ACHN (cell line): ENCODE data around the gene PDE8A.
"Not testable (repeated sequence)": the region's sequence is repeated elsewhere in the genome, so short reads cannot be mapped to it uniquely, and the experiment has no call there.

Source experiments
- DNase-seq: peaks from one replicate; pipeline ENCODE4 v3.0.0-alpha.2; 2015
- in situ Hi-C: cut with HindIII; loops from 2 replicates; pipeline ENCODE4 v1.10.0; 2017; ENCODE audit warnings: low sequenced_read_pairs, low pct_ligation_motif_present, low pct_unique_long_range_greater_than_20kb

PDE8A gene

DNA sequence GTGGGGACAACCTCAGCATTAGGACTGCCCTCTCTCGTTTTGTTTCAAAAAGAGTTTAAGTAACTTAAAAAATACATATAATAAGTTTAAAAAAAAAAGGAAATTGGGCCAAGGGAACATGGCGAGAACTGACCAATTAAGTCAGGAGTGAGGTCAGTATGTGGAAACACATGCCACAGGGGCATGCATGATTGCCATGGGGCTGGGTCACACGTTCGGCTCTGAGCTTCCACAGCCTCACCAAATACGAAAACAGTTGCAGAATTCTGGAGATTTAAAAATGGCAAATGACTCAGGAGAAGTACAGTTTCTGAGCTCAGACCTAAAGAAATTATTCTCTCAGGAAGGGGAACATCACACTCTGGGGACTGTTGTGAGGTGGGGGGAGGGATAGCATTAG is 24.1 kb downstream of the PDE8A start:
- no peak for DNase-seq
- in situ Hi-C loops, result no loop called here

DNA sequence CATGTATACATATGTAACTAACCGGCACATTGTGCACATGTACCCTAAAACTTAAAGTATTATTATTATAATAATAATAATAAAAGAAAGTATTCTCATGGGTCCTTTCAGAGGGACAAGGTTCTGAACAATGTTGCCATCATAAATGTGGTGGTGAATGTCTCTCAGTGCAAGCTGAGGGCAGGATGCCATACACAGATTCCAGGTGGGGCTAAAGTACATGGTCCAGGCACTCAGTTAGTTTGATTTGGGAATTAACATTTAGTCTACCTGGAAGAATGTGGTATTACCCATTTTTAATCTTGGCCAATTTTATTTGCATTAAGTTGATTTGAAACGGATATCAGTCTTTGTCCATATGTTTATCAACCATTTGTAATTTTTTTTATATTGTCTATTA is 24.5 kb downstream of the PDE8A start:
- in situ Hi-C loops, result no loop called here
- DNase-seq, result no peak

DNA sequence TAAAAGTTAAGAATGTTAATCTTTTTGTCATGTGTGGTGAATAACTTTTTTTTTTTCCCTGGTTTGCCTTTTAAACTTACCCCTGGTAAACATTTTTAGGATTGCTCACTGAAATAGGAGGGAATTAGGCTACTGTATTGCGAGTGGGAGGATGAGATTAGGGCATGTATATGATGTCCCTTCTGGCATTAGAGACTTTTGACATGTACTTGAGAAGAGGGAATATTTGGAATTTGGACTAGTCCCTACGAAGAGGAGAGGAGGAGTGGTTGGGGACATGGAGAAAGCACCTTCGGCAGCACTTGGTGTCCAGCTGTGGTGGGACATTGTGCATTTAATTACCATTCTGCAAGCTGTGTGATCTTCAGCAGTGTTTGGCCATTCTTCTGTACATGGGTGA is 25.0 kb downstream of the PDE8A start:
- no peak for DNase-seq
- in situ Hi-C loops, result no loop called here

DNA sequence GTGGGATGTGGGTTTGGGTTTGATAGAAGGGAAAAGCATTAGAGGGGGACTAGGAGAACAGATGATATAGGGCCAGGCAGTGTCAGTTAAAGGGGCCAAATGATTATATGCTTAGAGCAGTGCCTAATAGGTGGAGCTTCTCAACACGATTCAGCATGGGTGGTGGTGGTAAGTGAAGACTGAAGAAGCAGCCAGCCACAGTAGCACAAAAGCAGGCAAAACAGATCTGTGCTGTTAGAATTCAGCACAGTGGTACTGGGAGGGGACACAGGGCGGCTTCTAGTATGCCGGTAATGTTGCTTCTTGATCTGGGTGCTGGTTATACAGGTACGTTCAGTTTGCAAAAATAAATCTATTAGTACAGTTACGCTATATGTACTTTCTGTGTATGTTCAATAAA is 25.5 kb downstream of the PDE8A start:
- in situ Hi-C loops, result no loop called here
- DNase-seq, result no peak

DNA sequence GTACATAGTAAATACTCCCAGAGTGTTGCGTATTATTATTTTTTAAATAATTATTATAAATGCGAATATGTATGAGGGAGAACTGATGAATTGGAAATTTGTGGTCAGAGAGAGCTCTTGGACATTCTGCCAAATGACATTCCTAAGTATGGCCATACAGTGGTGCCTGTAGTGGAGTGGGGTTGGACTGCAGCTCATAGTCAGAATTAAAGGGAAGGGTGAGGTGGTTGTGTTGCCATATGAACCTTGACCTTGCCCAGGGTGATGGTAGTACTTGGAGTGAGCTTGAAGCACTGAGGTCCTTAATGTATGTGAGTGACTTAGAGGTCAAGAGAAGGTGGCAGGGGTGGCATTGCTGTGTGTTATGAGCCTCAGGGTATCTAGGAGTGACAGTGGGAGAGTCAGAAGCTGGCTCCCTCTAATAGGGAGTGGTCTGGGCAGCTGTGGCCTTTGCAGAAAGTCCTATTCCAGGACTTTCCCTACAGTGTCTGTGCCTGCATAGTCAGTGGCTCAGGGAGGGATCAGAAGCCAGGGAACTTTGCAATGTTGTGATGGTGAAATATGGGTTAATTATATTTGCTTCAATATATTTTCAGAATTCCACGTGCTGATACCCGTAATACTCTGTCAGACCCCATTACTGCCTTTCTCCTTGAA is 26.2 kb downstream of the PDE8A start:
- DNase-seq, result no peak
- in situ Hi-C loops, result no loop called here

DNA sequence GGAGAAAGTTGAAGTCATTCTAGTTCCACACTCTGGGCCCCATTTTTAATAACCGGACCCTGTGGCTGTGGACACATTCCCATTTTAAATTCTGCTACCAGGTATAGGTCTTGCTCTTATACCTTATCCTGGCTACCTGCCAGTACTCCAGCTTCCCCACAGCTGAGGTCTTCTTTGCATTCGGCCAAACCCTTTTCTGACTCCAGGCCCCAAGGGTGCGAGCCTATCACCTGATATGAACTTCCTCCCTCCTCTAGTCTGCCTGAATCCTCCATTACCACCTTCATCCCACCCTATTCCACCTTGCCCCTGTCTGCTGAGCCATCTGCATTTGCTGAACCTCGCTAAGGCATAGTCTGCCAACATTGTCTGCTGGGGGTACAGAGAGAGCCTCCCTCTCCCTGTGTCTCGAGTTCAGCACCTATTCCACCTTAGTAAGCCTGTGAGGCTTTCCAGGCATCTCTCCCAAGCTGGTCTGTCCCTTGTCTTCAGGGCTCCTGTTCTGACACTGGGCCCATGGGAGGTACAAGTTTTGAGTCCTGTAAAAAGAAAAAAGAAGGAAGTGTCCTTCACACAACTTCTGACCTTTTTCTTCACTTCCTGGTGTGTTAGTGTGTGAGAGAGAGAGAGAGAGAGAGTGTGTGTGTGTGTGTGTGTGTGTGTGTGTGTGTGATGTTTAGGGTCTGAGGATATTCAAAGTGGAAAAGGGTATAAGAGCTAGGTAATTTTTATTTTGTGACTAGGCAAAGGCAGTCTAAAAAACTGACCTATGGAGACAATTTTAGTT is 27.0 kb downstream of the PDE8A start:
- in situ Hi-C loops, result no loop called here
- no peak for DNase-seq

DNA sequence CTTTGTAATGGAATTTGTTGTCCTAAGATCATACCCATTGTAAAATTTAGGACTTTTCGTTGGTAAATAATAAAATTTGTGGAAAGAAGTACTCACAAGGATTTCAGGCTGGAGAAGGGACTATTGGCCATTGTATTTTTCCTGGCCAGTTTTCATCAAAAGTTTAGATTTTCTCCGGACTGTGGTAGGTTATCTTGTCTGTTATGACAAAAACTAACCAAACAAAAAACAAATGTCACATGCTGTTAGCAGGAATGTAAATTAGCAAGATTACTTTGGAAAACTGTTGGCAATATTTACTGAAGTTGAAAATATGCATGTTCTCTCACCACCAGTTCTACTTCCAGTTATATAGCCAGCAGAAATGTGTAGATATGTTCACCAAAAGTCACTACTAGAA is 27.8 kb downstream of the PDE8A start:
- in situ Hi-C loops, result no loop called here
- DNase-seq, result no peak

DNA sequence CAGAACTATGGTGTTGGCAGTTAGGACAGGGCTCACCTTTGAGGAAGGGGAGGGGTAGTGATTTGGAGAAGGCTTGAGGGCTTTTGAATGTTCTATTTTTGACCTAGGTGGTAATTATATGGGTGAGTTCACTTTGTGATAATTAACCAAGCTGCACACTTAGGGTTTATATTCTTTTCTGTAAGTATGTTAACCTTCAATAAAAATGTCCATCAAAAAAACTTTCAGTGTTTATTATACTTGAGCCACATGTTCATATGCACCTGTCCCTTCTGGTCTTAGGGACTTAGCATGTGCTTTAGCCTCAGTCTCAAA is 28.4 kb downstream of the PDE8A start:
- DNase-seq, result no peak
- in situ Hi-C loops, result no loop called here

DNA sequence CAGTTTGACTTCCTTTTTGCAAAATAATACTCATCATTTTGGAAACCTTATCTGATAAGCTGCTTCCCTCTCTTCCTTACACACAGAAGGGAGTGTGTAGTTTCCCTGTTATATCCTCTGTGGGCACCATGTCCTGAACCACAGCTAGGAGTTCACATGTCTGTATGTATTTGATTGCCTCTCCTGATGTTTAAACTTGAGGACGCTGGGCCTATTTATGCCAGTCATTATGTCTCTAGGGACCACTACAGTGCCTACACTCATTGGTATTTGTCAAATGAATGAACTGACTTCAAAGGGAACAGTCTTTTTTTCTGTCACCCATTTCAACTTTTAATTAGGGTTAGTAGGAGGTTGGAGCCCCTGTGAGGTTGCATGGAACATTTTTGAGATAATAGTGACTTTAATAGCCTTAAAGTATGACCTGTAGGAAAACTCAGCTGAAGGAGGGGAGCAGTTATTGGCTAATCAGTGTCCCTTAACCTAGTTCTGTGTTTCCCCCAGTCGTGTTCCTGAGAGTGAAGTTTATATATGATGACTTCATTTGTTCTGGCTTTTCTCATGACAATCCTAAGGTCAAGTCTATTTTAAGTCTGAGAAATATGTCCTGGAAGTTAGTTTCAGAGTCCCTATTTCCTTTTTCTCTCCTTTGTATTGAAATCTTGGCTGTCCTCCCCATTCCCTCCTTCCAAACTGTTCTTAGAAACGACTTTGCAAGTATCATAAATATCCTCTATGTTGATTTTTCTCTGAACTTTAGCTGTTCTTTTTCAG is 28.9 kb downstream of the PDE8A start:
- in situ Hi-C loops, result no loop called here
- DNase-seq, result no peak

DNA sequence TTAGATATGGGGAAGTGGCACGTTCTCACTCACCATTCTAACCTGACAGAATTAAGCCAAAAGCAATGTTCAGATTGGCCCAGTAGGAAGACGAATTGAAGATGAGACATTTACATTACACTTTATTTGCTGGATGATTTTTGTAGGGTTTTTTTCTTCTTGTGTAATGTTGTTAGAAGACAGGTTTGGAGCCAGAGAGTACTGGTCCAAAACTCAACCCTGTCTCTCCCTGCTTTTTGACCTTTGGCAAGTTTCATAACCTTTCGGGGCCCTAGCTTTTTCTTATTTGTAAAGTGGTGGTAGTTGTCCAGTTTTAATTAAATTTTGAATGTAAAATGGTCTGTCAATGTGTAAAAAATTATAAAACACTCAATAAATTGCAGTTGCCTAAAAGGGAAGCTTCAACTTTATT is 29.5 kb downstream of the PDE8A start:
- DNase-seq, result no peak
- in situ Hi-C loops, result no loop called here

DNA sequence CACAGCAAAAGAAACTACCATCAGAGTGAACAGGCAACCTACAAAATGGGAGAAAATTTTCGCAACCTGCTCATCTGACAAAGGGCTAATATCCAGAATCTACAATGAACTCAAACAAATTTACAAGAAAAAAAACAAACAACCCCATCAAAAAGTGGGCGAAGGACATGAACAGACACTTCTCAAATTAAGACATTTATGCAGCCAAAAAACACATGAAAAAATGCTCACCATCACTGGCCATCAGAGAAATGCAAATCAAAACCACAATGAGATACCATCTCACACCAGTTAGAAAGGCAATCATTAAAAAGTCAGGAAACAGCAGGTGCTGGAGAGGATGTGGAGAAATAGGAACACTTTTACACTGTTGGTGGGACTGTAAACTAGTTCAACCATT is 30.1 kb downstream of the PDE8A start:
- DNase-seq, in situ Hi-C loops: not testable (repeated sequence)

DNA sequence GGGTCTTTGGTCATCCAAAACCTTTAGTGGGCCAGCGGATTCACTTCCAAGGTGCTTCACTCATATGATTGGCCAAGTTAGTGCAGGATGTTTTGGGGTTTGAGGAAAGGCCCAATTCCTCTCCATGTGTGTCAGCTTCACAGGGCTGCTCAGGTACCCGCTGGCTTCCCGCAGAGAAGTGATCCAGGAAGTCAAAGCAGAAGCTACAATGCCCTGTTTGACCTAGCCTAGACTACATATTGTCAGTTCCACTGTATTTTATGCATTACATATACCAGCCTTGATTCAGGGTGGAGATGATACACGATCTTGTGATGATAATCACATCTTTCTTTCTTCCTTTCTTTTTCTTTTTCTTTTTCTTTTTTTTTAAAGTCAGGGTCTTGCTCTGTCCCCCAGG is 32.1 kb downstream of the PDE8A start:
- in situ Hi-C loops, result no loop called here
- DNase-seq, result no peak

DNA sequence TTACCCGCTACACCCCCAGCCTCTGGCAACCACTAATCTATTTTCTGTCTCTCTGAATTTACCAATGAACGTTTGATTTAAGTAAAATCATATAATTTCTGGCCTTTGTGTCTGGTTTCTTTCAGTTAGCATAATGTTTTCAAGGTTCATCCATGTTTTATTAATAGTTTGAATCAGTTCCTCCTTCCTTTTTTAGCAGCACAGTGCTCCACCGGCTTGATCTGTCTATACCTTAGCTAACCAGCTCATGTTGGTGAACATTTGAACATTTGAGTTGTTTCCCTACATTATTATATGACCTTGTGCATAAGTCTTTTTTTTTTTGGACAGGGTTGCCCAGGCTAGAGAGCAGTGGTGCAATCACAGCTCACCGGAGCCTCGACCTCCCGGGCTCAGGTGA is 33.3 kb downstream of the PDE8A start:
- in situ Hi-C loops, result no loop called here

DNA sequence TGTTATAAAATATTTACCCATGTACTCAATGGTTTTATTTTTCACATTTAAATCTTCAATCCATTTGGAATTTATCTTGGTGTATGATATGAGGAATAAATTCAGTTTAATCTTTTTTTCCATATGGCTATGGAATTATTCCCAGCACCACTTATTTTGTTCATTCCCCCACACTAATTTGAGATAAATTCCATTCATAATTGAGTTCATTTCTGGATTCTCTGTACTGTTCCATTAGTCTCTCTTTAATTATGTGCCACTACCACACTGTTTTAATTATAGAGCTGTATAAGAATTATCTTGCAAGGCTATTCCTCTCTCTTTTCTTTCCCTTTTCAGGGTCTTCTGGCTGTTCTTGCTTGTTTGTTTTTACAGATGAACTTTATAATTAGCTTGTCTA is 34.6 kb downstream of the PDE8A start:
- in situ Hi-C loops, result no loop called here
- DNase-seq, result no peak

More for the DNA sequence above, 33.3 kb downstream of the PDE8A start:
- DNase-seq, result no peak

DNA sequence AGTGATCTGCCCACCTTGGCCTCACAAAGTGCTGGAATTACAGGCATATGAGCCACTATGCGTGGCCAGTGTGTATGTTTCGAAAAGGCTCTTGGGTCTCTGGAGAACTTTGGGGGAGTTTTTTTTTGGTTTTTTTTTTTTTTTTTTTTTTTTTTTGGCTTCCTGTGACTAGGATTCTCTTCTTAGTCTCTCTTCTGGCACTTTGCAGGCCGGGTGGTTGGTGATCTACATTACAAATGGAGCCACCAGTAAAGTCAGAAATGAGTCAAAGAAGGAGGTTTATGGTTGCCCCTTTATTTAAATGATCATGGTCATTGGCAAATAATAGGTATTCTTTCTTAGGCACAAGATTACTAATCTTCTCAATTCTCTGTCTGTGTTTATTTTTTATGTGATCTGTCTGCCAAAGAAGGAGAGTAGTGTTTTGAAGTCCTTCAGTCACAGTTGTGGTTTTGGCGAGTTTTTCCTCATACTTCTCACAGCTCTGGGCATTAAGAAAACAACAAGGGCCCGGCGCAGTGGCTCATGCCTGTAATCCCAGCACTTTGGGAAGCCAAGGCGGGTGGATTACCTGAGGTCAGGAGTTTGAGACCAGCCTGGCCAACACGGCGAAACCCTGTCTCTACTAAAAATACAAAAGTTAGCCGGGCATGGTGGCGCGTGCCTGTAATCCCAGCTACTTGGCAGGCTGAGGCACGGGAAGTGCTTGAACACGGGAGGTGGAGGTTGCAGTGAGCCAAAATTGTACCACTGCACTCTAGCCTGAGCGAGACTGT is 38.3 kb downstream of the PDE8A start:
- in situ Hi-C loops, result no loop called here

DNA sequence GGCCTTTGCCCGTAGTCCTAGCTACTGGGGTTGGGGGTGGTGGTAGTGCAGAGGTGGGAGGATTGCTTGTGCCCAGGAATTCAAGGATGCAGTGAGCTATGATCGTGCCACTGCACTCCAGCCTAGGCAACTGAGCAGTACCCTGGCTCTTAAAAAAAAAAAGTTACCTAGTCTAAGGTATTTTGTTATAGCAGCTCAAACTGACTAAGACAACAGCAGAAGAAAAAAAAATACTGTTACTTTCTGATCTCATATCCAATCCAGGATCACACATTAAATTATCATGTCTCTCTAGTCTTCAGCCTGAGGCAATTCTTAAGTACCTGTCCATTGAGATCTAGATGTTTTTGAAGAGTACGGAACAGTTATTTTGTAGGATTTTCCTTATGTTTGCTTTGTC is 39.8 kb downstream of the PDE8A start:
- in situ Hi-C loops, result no loop called here
- DNase-seq, result no peak

More for the DNA sequence above, 38.3 kb downstream of the PDE8A start:
- no peak for DNase-seq

DNA sequence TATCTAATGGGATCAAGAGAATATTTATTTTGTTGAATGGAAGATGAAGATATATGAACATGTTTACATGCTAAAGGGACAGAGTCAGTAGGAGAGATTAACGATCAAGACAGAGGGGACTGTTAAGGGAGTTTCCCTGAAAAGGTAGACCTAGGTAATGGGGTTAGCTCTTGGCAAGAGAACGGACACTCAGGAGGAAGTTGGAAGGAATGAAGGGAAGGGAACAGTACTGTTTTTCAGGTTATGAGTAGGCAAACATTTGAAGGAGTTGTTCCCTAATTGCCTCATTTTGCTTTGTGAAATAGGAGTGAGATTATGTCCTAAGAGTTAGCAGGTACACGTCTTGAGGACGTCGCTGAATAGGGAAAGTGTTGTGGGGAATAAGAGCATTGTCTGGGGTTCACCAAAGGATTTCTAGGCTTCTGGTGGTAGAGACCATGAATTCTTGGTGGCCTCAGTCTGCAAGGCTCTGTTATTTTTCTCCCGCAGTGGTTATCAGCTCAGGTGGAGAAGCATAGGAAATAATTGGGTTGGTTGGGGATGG is 41.3 kb downstream of the PDE8A start:
- in situ Hi-C loops, result no loop called here
- DNase-seq, result no peak

DNA sequence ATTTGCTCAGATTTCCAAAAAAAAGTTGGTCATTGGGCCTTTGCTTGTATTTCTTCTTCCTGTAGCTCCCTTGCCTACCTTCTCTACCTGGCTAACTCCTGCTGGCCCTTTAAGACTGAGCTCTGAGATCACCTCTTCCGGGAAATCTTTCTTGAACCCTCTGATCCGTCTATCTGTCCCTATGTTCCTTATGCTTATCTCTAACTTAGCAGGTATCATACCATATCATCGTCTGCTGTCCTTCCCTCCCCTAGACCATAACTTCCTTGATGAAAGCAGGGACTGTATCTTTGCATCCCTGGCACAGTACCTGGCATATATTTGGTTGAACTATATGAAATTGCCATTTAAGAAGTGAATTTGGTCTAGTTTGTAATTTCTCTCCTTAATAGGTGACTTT is 42.3 kb downstream of the PDE8A start:
- in situ Hi-C loops, result no loop called here
- DNase-seq, result no peak
